ENCODE measurements around the gene CPT1B. TPM values are rescaled to one million over a fixed set of nuclear protein-coding genes. Genes with fewer than 3 reads are reported as not detected.

The CPT1B gene
- polyA plus RNA-seq, 3 donors: 0.18 to 66.9 TPM; not detected in 1

GRCh38 chr22:50530580-50530876 is 47.7 kb downstream of the CPT1B start:
- H3K27me3 ChIP-seq (ENCODE audit: control insufficient read depth in 2 of 2, insufficient read depth in 2 of 2, low read length in 2 of 2): no peaks in the 10 kb centered on the region
- peak overlapping the region; percentile 100 for H3K27ac ChIP-seq (ENCODE audit: low read depth in 1 of 2, low read length in 2 of 2)
- Mint-ChIP-seq H3K36me3 (peaks cover 23 to 25% of the 10 kb centered on the region in 2 donors), H3K27me3 (ENCODE audit: low read depth in 3 of 3) (no peaks in the 10 kb centered on the region), H3K27ac (peak overlapping the region; percentile 99 to 100 (median 99)), H3K4me1 (peaks cover 50% of the 10 kb centered on the region), H3K9me3 (no peaks in the 10 kb centered on the region), H3K4me3 (peak overlapping the region; percentile 90 to 93)
- peak overlapping the region; percentile 100 for H3K9ac ChIP-seq (ENCODE audit: insufficient read depth, low read length, poor library complexity, severe bottlenecking)
- H3K9me3 ChIP-seq (replicated peaks in 1 of 2; ENCODE audit: control insufficient read depth in 1 of 2, insufficient read depth in 1 of 2, low read length in 2 of 2): no peaks in the 10 kb centered on the region
- peaks cover 42% of the 10 kb centered on the region for H4K20me1 ChIP-seq (ENCODE audit: insufficient read depth, low read length)
- TF ChIP-seq CTCF (IDR thresholded peaks at IDR 0.05): no peak
- H3K36me3 ChIP-seq (replicated peaks in 1 of 2; ENCODE audit: control insufficient read depth in 1 of 2, insufficient read depth in 2 of 2, low read length in 2 of 2): peaks cover 13 to 16% of the 10 kb centered on the region in 2 donors
- H3K79me2 ChIP-seq (ENCODE audit: insufficient read depth, low read length): peaks cover 76% of the 10 kb centered on the region
- H2AFZ ChIP-seq (ENCODE audit: insufficient read depth, low read depth, low read length, poor library complexity, severe bottlenecking): no peak overlapping the region
- WGBS (ENCODE audit: insufficient coverage): under 1% methylated on average over 21 of the region's 21 CpGs
- H3K4me1 ChIP-seq (ENCODE audit: control insufficient read depth in 1 of 2, insufficient read depth in 2 of 2, low read length in 2 of 2): peaks cover 62 to 86% of the 10 kb centered on the region in 2 donors
- intact Hi-C loops (cut with micrococcal nuclease): loop anchor here (1.0 to 10.0 kb wide), 4 partner anchors 12 to 596 kb away; partner anchors contain the start of gene TRABD (in 1 of the 2)
- H3K4me2 ChIP-seq (replicated peaks; ENCODE audit: extremely low read depth, low read length, poor library complexity, severe bottlenecking): peak overlapping the region; percentile 95
- H3K4me3 ChIP-seq (replicated peaks in 1 of 3; ENCODE audit: low read depth in 2 of 3, low read length in 3 of 3): peak overlapping the region; percentile 72 to 99 (median 92)
- peak in 2 of 3 donors; percentile 47 to 53 for DNase-seq

GRCh38 chr22:50529897-50530579 is 48.2 kb downstream of the CPT1B start, which contains the start of gene TYMP:
TSS of gene TYMP (minus strand) at chr22:50530012. CDS start at chr22:50529709, 303 bp downstream.
- peak; percentile 78 to 91 (median 81) for DNase-seq
- Histone ChIP-seq H4K20me1 (ENCODE audit: insufficient read depth, low read length) (peaks cover 47% of the 10 kb centered on the region), H3K27ac (ENCODE audit: low read depth in 1 of 2, low read length in 2 of 2) (peak within 1 kb of the TSS; percentile 100), H3K9me3 (replicated peaks in 1 of 2; ENCODE audit: control insufficient read depth in 1 of 2, insufficient read depth in 1 of 2, low read length in 2 of 2) (no peaks in the 10 kb centered on the region), H2AFZ (ENCODE audit: insufficient read depth, low read depth, low read length, poor library complexity, severe bottlenecking) (no peak within 1 kb of the TSS), H3K4me2 (replicated peaks; ENCODE audit: extremely low read depth, low read length, poor library complexity, severe bottlenecking) (peak within 1 kb of the TSS; percentile 95), H3K9ac (ENCODE audit: insufficient read depth, low read length, poor library complexity, severe bottlenecking) (peak within 1 kb of the TSS; percentile 100), H3K36me3 (replicated peaks in 1 of 2; ENCODE audit: control insufficient read depth in 1 of 2, insufficient read depth in 2 of 2, low read length in 2 of 2) (peaks cover 13 to 16% of the 10 kb centered on the region in 2 donors), H3K79me2 (ENCODE audit: insufficient read depth, low read length) (peaks cover 77% of the 10 kb centered on the region), H3K4me1 (ENCODE audit: control insufficient read depth in 1 of 2, insufficient read depth in 2 of 2, low read length in 2 of 2) (peaks cover 61 to 85% of the 10 kb centered on the region in 2 donors), H3K27me3 (ENCODE audit: control insufficient read depth in 2 of 2, insufficient read depth in 2 of 2, low read length in 2 of 2) (no peaks in the 10 kb centered on the region), H3K4me3 (replicated peaks in 1 of 3; ENCODE audit: low read depth in 2 of 3, low read length in 3 of 3) (peak within 1 kb of the TSS; percentile 72 to 99 (median 92))
- TF ChIP-seq CTCF (IDR thresholded peaks at IDR 0.05): no peak
- Mint-ChIP-seq H3K9me3 (no peaks in the 10 kb centered on the region), H3K27ac (peak within 1 kb of the TSS; percentile 99 to 100 (median 99)), H3K36me3 (peaks cover 23 to 25% of the 10 kb centered on the region in 2 donors), H3K4me1 (peaks cover 47% of the 10 kb centered on the region), H3K27me3 (ENCODE audit: low read depth in 3 of 3) (no peaks in the 10 kb centered on the region), H3K4me3 (peak within 1 kb of the TSS; percentile 91 to 95)
- intact Hi-C loops (cut with micrococcal nuclease): loop anchor here (1.0 to 10.0 kb wide), 7 partner anchors 12 to 595 kb away; partner anchors contain the start of genes CHKB (in 2 of the 2), SYCE3 (in 1 of the 2) and TRABD (in 1 of the 2)
- under 1% methylated on average over 92 of the region's 92 CpGs for WGBS (ENCODE audit: insufficient coverage)

Data from CD14-positive monocyte (primary cell).